Pons (tissue), 1 donor: ENCODE data around the gene USP46.

Source experiments
- DNase-seq: peaks from one replicate; pipeline ENCODE4 v3.0.0-alpha.2; 2016; ENCODE audit warnings: low spot score

USP46 gene

GRCh38 chr4:52657292-52657617 is 1.8 kb downstream of the USP46 start:
- no peak for DNase-seq

- DNase-seq: no peak
Measured at GRCh38 chr4:52655506-52655905, 3.6 kb downstream of the USP46 start.

GRCh38 chr4:52651996-52652672 is 7.0 kb downstream of the USP46 start:
- no peak for DNase-seq

- no peak for DNase-seq
Measured at GRCh38 chr4:52648836-52649235, 10.3 kb downstream of the USP46 start.

- no peak for DNase-seq
Measured at GRCh38 chr4:52646741-52647140, 12.4 kb downstream of the USP46 start.

- no peak for DNase-seq
Measured at GRCh38 chr4:52646096-52646495, 13.0 kb downstream of the USP46 start.

- DNase-seq: no peak
Measured at GRCh38 chr4:52645300-52645699, 13.8 kb downstream of the USP46 start.

GRCh38 chr4:52643785-52644244 is 15.3 kb downstream of the USP46 start:
- DNase-seq: no peak

- DNase-seq: no peak
Measured at GRCh38 chr4:52643190-52643589, 15.9 kb downstream of the USP46 start.

GRCh38 chr4:52641854-52642563 is 17.1 kb downstream of the USP46 start:
- no peak for DNase-seq

GRCh38 chr4:52640808-52641565 is 18.1 kb downstream of the USP46 start:
- no peak for DNase-seq

GRCh38 chr4:52638717-52639116 is 20.4 kb downstream of the USP46 start:
- no peak for DNase-seq

GRCh38 chr4:52637116-52637515 is 22.0 kb downstream of the USP46 start:
- no peak for DNase-seq

GRCh38 chr4:52635560-52635959 is 23.5 kb downstream of the USP46 start:
- DNase-seq: no peak

GRCh38 chr4:52635130-52635529 is 24.0 kb downstream of the USP46 start:
- DNase-seq: no peak

GRCh38 chr4:52633846-52634245 is 25.3 kb downstream of the USP46 start:
- no peak for DNase-seq

GRCh38 chr4:52628974-52629373 is 30.1 kb downstream of the USP46 start:
- DNase-seq: no peak

- DNase-seq: no peak
Measured at GRCh38 chr4:52628543-52628942, 30.6 kb downstream of the USP46 start.

- no peak for DNase-seq
Measured at GRCh38 chr4:52627876-52628275, 31.2 kb downstream of the USP46 start.

GRCh38 chr4:52625216-52625615 is 33.9 kb downstream of the USP46 start:
- DNase-seq: no peak

- DNase-seq: no peak
Measured at GRCh38 chr4:52622564-52622963, 36.5 kb downstream of the USP46 start.

GRCh38 chr4:52621567-52621966 is 37.5 kb downstream of the USP46 start:
- no peak for DNase-seq

- no peak for DNase-seq
Measured at GRCh38 chr4:52619591-52619931, 39.5 kb downstream of the USP46 start.
